Measurements from ENCODE around the gene NDUFV2.

The NDUFV2 gene

DNA sequence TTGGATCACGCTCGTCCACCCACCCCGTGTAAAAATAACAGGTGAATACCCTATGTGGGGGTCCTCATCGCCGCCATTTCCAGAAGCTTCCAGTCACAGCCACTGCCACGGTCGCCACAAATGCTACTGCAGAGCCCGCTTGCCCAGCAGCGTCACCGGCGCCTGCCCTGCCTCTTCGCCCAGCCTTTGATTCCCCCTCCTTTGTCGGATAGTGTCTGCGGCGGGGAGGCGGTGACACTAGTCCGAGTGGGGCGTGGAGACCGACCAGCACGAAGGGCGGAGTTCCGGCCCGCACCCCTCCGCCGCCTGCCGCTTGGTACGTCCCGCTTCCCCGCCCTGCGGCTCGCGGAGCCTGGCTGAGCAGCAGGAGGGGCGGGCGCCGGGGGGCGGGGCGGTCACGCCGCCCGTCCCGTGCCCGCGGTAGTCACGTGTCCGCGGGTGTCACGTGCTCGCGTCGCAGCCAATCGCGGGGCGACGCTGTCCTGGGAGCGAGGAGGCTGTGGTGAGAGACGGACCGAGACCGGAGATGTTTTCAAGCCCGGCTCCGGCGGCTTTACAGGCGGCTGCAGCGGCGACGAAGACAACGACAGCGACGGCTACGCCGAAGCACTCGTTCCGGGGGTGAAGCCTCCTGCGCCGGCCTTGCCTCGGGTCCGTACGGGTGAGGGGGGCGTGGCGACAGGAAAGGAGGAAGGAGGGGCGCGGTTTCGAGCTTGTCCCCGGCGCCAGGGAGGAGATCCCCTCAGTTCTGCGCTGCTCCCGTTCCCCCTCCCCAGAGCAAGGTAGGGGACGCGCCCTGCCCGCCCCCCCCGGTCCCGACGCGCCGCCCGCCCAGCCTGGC, 34.0 kb downstream of the NDUFV2 start, which contains the start of gene ANKRD12:
Gene ANKRD12 (plus strand): TSS at position 467 of the 841 bp plus-strand sequence. CDS start 45,652 bp downstream, outside the sequence.
- TF ChIP-seq CTCF (IDR thresholded peaks at IDR 0.05; ENCODE audit: insufficient read depth, low read depth, low read length, missing control alignments): no peak
- peak within 1 kb of the TSS; percentile 88 for H3K4me3 ChIP-seq (ENCODE audit: low read length)
- DNase-seq (ENCODE audit: low read depth): peak; percentile 98

DNA sequence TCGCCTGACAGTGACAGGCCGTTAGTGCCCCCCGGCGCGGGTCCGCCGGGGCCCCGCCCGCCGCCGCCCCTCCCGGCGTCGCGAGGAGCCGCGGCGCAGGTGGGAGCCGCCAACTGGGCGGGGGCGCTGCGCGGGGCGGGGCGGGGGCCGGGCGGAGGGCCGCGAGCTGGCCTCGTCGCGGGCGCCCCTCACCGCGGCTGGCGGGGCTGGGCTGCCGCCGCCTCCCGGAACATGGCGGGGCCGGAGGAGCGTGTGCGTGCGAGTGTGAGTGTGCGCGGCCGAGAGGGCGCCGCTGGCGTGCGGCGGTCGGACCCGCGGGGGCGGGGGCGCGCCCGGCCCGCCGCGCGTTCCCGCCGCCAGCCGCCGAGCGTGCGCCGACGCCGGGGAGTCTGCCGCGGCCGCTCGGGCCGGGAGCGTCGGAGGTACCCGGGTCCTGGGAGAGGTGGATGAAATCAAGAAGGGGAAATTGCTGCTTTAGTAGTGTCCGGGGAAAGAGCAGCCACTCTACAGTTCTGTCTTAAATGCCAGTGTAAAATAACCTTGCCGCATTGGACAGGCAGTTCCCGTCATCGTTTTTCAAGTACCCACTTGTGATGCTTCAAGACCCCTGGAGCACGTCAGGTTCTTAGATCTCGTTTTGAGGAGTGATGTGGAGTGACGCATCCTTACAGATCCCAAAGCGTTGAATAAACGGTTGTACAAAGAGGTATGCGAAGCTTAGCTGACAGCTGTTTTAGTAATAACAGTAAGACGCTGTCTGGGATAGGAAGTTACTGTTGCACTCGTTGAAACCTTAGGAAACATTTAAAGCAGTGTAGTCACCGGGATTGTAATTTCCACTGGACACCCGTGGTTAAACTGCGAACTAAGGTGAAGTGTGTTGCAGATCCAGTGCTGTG, 34.9 kb downstream of the NDUFV2 start:
- DNase-seq (ENCODE audit: low read depth): peak; percentile 79
- H3K4me3 ChIP-seq (ENCODE audit: low read length): peak overlapping the region; percentile 88
- TF ChIP-seq CTCF (IDR thresholded peaks at IDR 0.05; ENCODE audit: insufficient read depth, low read depth, low read length, missing control alignments): no peak

GRCh38 chr18:9139400-9140039, 37.0 kb downstream of the NDUFV2 start:
- DNase-seq (ENCODE audit: low read depth): no peak
- TF ChIP-seq CTCF (IDR thresholded peaks at IDR 0.05; ENCODE audit: insufficient read depth, low read depth, low read length, missing control alignments): no peak
- no peak overlapping the region for H3K4me3 ChIP-seq (ENCODE audit: low read length)

- H3K4me3 ChIP-seq (ENCODE audit: low read length): no peak overlapping the region
- DNase-seq (ENCODE audit: low read depth): no peak
- no peak for TF ChIP-seq CTCF (IDR thresholded peaks at IDR 0.05; ENCODE audit: insufficient read depth, low read depth, low read length, missing control alignments)
These were observed 37.9 kb downstream of the NDUFV2 start for GRCh38 chr18:9140381-9140780.

DNA sequence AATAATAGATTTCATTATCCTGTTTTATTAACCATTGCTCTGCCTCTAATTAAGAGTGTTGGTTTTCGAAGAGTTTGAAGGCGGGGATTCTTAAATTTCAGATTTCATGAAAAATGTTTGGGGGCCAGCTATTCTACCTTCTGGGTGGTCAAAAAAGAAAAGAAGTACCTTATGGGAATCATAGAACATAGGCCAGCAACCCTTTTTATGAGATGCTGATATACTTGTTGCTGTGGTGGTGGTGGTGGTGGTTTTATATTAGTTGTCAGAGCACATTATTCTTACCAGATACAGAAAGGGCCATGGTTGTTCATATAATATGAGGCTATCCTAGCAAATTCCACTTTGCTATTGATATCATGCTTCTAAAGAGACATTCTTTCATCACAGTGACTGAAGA, 38.5 kb downstream of the NDUFV2 start:
- no peak for DNase-seq (ENCODE audit: low read depth)
- no peak for TF ChIP-seq CTCF (IDR thresholded peaks at IDR 0.05; ENCODE audit: insufficient read depth, low read depth, low read length, missing control alignments)
- H3K4me3 ChIP-seq (ENCODE audit: low read length): no peak overlapping the region

GRCh38 chr18:9146224-9146623, 43.7 kb downstream of the NDUFV2 start:
- no peak for TF ChIP-seq CTCF (IDR thresholded peaks at IDR 0.05; ENCODE audit: insufficient read depth, low read depth, low read length, missing control alignments)
- no peak overlapping the region for H3K4me3 ChIP-seq (ENCODE audit: low read length)
- no peak for DNase-seq (ENCODE audit: low read depth)

Measured in epithelial cell of esophagus (primary cell).